Loucy (cell line): ENCODE data around the gene KLHL6.

Experiments
- H2AFZ ChIP-seq: fragments of 200-600 bp; sonication (generic); 2 replicates; pipeline ENCODE4 v1.6.0; 2016; ENCODE audit warnings: antibody characterized with exemption, mild to moderate bottlenecking, low read length, moderate library complexity
- H3F3A ChIP-seq: fragments of 200-600 bp; 2 replicates; pipeline ENCODE4 v1.6.0; 2016; ENCODE audit warnings: antibody characterized with exemption, low read depth, mild to moderate bottlenecking
- H3K27me3 ChIP-seq: fragments of 200-600 bp; sonication (generic); 2 replicates; pipeline ENCODE4 v1.6.1; 2014; ENCODE audit warnings: low read length, mild to moderate bottlenecking; ENCODE audit not compliant: insufficient read depth, poor library complexity, severe bottlenecking
- H3K36me3 ChIP-seq: fragments of 200-600 bp; sonication (generic); 2 replicates; pipeline ENCODE4 v1.6.1; 2016; ENCODE audit warnings: low read length; ENCODE audit not compliant: insufficient read depth
- H3K4me1 ChIP-seq: fragments of 200-600 bp; sonication (generic); 2 replicates; pipeline ENCODE4 v1.5.1; 2014; ENCODE audit warnings: low read length, mild to moderate bottlenecking; ENCODE audit not compliant: insufficient read depth, poor library complexity, severe bottlenecking
- H3K4me2 ChIP-seq: fragments of 200-600 bp; sonication (generic); 2 replicates; pipeline ENCODE4 v1.6.0; 2014; ENCODE audit warnings: antibody characterized with exemption, low read length, low read depth, mild to moderate bottlenecking; ENCODE audit not compliant: poor library complexity, severe bottlenecking
- H3K4me3 ChIP-seq: fragments of 200-600 bp; sonication (generic); 2 replicates; pipeline ENCODE4 v1.5.1; 2014; ENCODE audit warnings: low read length, mild to moderate bottlenecking, mixed read lengths; ENCODE audit not compliant: poor library complexity, severe bottlenecking
- H3K79me2 ChIP-seq: fragments of 200-600 bp; sonication (generic); 2 replicates; pipeline ENCODE4 v1.6.1; 2014; ENCODE audit warnings: low read length; ENCODE audit not compliant: insufficient read depth
- H3K9ac ChIP-seq: fragments of 200-600 bp; sonication (generic); 2 replicates; pipeline ENCODE4 v1.6.0; 2014; ENCODE audit warnings: mild to moderate bottlenecking, low read depth, low read length, moderate library complexity; ENCODE audit not compliant: poor library complexity, severe bottlenecking
- H3K9me2 ChIP-seq: fragments of 200-600 bp; sonication (generic); replicated peaks from 2 replicates; pipeline ENCODE4 v1.6.1; 2016; ENCODE audit warnings: low read depth, low read length, mixed read lengths
- H3K9me3 ChIP-seq: fragments of 200-600 bp; sonication (generic); 2 replicates; pipeline ENCODE4 v1.6.1; 2014; ENCODE audit warnings: mild to moderate bottlenecking, antibody characterized with exemption, low read length, low read depth; ENCODE audit not compliant: insufficient read depth
- H4K20me1 ChIP-seq: fragments of 200-600 bp; sonication (generic); 2 replicates; pipeline ENCODE4 v1.6.0; 2014; ENCODE audit warnings: antibody characterized with exemption, low read length, mild to moderate bottlenecking; ENCODE audit not compliant: insufficient read depth, poor library complexity, severe bottlenecking
- CTCF ChIP-seq: fragments of 200-600 bp; sonication (generic); conservative IDR thresholded peaks from 2 replicates; pipeline ENCODE4 v1.5.1; 2014; ENCODE audit warnings: mild to moderate bottlenecking, antibody characterized with exemption, low read length
- EZH2phosphoT487 ChIP-seq: fragments of 200-600 bp; IDR thresholded peaks from 2 replicates; pipeline ENCODE4 v1.6.1; 2018; ENCODE audit warnings: antibody characterized with exemption, mild to moderate bottlenecking, moderate library complexity, borderline replicate concordance

Gene KLHL6

GRCh38 chr3:183485585-183485984 is 69.9 kb downstream of the KLHL6 start:
- H3K4me1 ChIP-seq, result no peaks in the 10 kb centered on the region
- no peaks in the 10 kb centered on the region for H3K9me3 ChIP-seq
- H3K9ac ChIP-seq, result no peak overlapping the region
- no peaks in the 10 kb centered on the region for H4K20me1 ChIP-seq
- H3K36me3 ChIP-seq, result peaks cover 15% of the 10 kb centered on the region; the same call in 1 of the 2 replicates
- no peak overlapping the region for H3K4me2 ChIP-seq
- H2AFZ ChIP-seq, result no peak overlapping the region
- H3K4me3 ChIP-seq, result no peak overlapping the region
- H3K79me2 ChIP-seq, result no peaks in the 10 kb centered on the region
- H3F3A ChIP-seq, result no peaks in the 10 kb centered on the region
- no peaks in the 10 kb centered on the region for H3K9me2 ChIP-seq
- TF ChIP-seq EZH2phosphoT487 (no peak), CTCF (no peak)
- H3K27me3 ChIP-seq, result no peaks in the 10 kb centered on the region

DNA sequence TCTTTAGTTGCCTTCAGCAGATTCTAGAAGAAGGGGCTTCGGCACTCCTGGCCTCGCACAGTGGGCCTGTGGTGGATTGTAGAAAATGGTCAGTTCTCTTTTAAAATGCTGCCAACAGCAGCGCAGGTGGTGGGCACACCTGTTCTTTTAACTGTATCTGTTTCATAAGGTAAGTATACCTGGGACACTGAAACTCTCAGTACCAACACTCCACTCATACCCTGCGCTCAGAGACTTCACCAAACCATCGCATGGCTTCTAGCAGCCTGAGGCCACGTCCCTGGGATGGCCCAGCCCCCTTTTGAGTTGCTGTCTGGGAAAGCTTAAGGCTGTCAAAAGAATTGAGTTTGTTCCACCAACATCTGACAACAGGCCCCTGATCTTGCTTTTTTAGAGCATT is 70.4 kb downstream of the KLHL6 start:
- H3K79me2 ChIP-seq, result no peaks in the 10 kb centered on the region
- no peak for TF ChIP-seq EZH2phosphoT487
- no peak for TF ChIP-seq CTCF

DNA sequence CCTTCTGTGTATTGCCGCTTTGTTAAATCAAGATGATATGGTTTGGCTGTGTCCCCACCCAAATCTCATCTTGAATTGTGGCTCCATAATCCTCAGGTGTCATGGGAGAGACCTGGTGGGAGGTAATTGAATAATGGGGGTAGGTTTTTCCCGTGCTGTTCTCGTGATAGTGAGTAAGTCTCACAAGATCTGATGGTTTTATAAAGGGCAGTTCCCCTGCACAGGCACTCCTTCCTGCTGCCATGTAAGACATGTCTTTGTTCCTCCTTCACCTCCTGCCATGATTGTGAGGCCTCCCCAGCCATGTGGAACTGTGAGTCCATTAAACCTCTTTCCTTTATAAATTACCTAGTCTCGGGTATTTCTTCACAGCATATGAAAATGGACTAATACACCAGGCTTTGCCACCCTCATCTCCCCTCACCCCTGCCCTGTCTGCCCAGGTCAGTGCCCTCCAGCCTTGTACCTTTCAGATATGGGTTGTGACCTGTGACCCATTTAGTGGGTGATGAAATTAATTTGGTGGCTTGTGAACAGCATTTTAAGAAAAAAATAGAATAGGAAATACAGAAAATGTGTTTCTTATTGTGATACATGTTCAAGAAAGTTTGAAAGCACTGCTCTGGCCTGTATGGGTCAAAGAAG is 71.0 kb downstream of the KLHL6 start:
- Histone ChIP-seq H3K9me2 (no peaks in the 10 kb centered on the region), H3K79me2 (no peaks in the 10 kb centered on the region), H4K20me1 (no peaks in the 10 kb centered on the region), H2AFZ (no peak overlapping the region), H3K36me3 (peaks cover 9% of the 10 kb centered on the region; the same call in 1 of the 2 replicates), H3K9ac (no peak overlapping the region), H3K27me3 (no peaks in the 10 kb centered on the region), H3F3A (no peaks in the 10 kb centered on the region), H3K4me2 (no peak overlapping the region), H3K9me3 (no peaks in the 10 kb centered on the region), H3K4me1 (no peaks in the 10 kb centered on the region), H3K4me3 (no peak overlapping the region)
- TF ChIP-seq CTCF (no peak), EZH2phosphoT487 (no peak)

More for the DNA sequence above, 70.4 kb downstream of the KLHL6 start:
- Histone ChIP-seq H3K4me2 (no peak overlapping the region), H3K4me1 (no peaks in the 10 kb centered on the region), H3F3A (no peaks in the 10 kb centered on the region), H3K9ac (no peak overlapping the region), H4K20me1 (no peaks in the 10 kb centered on the region), H3K9me3 (no peaks in the 10 kb centered on the region), H3K9me2 (no peaks in the 10 kb centered on the region), H3K27me3 (no peaks in the 10 kb centered on the region), H2AFZ (no peak overlapping the region), H3K4me3 (no peak overlapping the region), H3K36me3 (peaks cover 12% of the 10 kb centered on the region; the same call in 1 of the 2 replicates)
